ENCODE measurements around the gene PTCRA.
"Not testable (repeated sequence)": the region's sequence is repeated elsewhere in the genome, so short reads cannot be mapped to it uniquely, and the experiment has no call there.

The PTCRA gene

DNA sequence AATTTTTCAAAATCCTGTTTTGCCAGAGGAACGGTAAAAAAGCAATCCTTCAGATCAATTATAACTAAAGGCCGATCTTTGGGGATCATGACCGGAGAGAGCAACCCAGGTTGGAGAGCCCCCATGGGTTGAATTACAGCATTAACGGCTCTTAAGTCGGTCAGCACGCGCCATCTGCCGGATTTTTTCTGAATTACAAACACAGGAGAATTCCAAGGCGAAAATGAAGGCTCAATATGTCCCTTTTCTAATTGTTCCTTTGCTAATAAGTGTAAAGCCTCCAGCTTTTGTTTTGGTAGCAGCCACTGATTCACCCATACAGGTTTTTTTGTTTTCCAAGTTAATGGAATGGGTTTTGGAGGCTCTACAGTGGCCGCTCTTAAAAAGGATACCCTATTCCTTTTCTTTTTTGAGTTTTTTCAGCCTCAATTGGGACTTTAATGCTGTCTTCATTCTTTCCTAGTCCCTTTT is 16.9 kb upstream of the PTCRA start:
- TF ChIP-seq, protein P1, sequence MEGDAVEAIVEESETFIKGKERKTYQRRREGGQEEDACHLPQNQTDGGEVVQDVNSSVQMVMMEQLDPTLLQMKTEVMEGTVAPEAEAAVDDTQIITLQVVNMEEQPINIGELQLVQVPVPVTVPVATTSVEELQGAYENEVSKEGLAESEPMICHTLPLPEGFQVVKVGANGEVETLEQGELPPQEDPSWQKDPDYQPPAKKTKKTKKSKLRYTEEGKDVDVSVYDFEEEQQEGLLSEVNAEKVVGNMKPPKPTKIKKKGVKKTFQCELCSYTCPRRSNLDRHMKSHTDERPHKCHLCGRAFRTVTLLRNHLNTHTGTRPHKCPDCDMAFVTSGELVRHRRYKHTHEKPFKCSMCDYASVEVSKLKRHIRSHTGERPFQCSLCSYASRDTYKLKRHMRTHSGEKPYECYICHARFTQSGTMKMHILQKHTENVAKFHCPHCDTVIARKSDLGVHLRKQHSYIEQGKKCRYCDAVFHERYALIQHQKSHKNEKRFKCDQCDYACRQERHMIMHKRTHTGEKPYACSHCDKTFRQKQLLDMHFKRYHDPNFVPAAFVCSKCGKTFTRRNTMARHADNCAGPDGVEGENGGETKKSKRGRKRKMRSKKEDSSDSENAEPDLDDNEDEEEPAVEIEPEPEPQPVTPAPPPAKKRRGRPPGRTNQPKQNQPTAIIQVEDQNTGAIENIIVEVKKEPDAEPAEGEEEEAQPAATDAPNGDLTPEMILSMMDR (conservative IDR thresholded peaks at IDR 0.05): peak; percentile 70
- H3K27ac ChIP-seq: peak overlapping the region; percentile 61

DNA sequence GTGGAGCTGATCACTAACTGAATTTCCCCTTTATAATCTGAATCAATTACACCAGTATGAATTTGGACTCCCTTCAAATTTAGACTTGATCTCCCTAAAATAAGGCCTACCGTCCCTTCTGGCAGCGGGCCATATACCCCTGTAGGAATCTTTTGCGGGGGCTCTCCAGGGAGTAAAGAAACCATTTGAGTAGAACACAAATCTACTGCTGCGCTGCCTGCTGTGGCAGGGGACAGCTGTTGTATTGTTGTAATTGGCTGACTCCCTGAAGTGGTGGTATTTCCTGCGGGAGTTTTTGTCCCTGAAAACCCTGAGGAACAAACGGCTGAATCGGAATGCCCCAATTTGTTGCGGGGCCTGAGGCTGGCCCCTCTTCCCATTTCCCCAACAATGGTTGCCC is 16.0 kb upstream of the PTCRA start:
- TF ChIP-seq, protein P1 (conservative IDR thresholded peaks at IDR 0.05): no peak
- H3K27ac ChIP-seq: no peak overlapping the region

- TF ChIP-seq, protein P1 (conservative IDR thresholded peaks at IDR 0.05): peak; percentile 88
- no peak overlapping the region for H3K27ac ChIP-seq
These were observed 14.3 kb upstream of the PTCRA start for GRCh38 chr6:42901538-42901957.

DNA sequence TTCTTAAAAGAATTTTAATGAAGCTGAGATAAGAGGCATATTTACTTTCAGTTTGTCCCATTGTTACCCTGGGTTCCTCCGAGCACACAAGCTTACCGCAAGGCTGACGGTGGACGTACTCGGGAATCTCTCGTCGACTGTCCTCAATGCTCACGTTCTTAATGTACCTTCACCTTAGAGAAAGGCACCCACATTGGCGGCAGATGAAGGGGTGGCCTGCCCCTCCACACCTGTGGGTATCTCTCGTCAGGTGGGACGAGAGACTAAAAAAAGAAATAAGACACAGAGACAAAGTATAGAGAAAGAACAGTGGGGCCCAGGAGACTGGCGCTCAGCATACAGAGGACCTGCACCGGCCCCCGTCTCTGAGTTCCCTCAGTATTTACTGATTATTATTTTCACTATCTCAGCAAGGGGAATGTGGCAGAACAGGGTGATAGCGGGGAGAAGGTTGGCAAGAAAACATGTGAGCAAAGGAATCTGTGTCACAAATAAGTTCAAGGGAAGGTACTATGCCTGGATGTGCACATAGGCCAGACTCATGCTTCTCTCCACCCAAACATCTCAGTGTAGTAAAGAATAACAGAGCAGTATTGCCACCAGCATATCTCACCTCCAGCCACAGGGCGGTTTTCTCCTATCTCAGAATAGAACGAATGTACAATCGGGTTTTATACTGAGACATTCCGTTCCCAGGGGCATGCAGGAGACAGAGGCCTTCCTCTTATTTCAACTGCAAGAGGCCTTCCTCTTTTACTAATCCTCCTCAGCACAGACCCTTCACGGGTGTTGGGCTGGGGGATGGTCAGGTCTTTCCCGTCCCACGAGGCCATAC is 13.2 kb upstream of the PTCRA start:
- H3K27ac ChIP-seq: not testable (repeated sequence)

DNA sequence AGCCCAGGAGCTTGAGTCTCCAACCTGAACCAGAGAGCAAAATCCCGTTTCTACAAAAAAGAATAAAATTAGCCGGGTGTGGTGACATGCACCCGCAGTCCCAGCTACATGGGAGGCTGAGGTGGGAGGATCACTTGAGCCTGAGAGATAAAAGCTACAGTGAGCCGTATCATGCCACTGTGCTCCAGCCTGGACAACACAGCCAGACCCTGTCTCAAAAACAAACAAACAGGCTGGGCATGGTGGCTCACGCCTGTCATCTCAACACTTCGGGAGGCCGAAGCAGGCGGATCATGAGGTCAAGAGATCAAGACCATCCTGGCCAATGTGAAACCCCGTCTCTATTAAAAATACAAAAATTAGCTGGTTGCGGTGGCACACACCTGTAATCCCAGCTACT is 11.4 kb upstream of the PTCRA start:
- H3K27ac ChIP-seq: no peak overlapping the region
- TF ChIP-seq, protein P1 (conservative IDR thresholded peaks at IDR 0.05): no peak

GRCh38 chr6:42907336-42907735 is 8.5 kb upstream of the PTCRA start:
- TF ChIP-seq, protein P1 (conservative IDR thresholded peaks at IDR 0.05): no peak
- no peak overlapping the region for H3K27ac ChIP-seq

- no peak overlapping the region for H3K27ac ChIP-seq
- TF ChIP-seq, protein P1 (conservative IDR thresholded peaks at IDR 0.05): no peak
These were observed 6.0 kb upstream of the PTCRA start for GRCh38 chr6:42909835-42910234.
